Naive B cell (primary cell): ENCODE measurements around the gene TOM1L2. TPM values are rescaled to one million over a fixed set of nuclear protein-coding genes. Genes with fewer than 3 reads are reported as not detected.

Source experiments
- ATAC-seq, 2 donors: fragments of 150-1000 bp; cut with Tn5 transposase; 2 replicates each; pipeline ENCODE4 v1.10.0; 2021; ENCODE audit warnings: low read depth in 2 of 2, mild to moderate bottlenecking in 2 of 2, moderate library complexity in 2 of 2
- DNase-seq: peaks from one replicate; pipeline ENCODE4 v3.0.0; 2022
- H3K27ac Mint-ChIP-seq, 6 donors: one replicate each; pipeline ENCODE4 v1.8.0; 2020 to 2022; ENCODE audit warnings: mild to moderate bottlenecking in 6 of 6, mixed read lengths in 6 of 6, moderate library complexity in 5 of 6, inconsistent platforms in 2 of 6
- H3K27me3 Mint-ChIP-seq, 3 donors: one replicate each; pipeline ENCODE4 v1.8.0; 2021 to 2022; ENCODE audit warnings: mixed read lengths in 3 of 3, mild to moderate bottlenecking in 1 of 3
- H3K36me3 Mint-ChIP-seq, 2 donors: one replicate each; pipeline ENCODE4 v1.8.0; 2020 to 2022; ENCODE audit warnings: mixed read lengths in 2 of 2, inconsistent platforms in 1 of 2, mild to moderate bottlenecking in 1 of 2
- H3K4me1 Mint-ChIP-seq, 3 donors: one replicate each; pipeline ENCODE4 v1.8.0; 2020 to 2022; ENCODE audit warnings: mixed read lengths in 3 of 3, inconsistent platforms in 1 of 3, mild to moderate bottlenecking in 1 of 3, moderate library complexity in 1 of 3
- H3K4me3 Mint-ChIP-seq, 8 donors: one replicate each; pipeline ENCODE4 v1.8.0; 2020 to 2022; ENCODE audit warnings: mild to moderate bottlenecking in 8 of 8, mixed read lengths in 8 of 8, moderate library complexity in 8 of 8, inconsistent platforms in 2 of 8
- H3K9me3 Mint-ChIP-seq, 7 donors: one replicate each; pipeline ENCODE4 v1.8.0; 2020 to 2022; ENCODE audit warnings: mixed read lengths in 7 of 7, mild to moderate bottlenecking in 5 of 7, inconsistent platforms in 2 of 7, moderate library complexity in 1 of 7
- polyA plus RNA-seq, 6 donors: library from polyadenylated mRNA; unstranded; fragments of 300-500 nt; fragmentation: Illumina TruSeq; gene quantifications; one replicate each; pipeline ENCODE4 v1.2.3, GENCODE V29; 2021; ENCODE audit warnings: low read depth in 6 of 6

Gene TOM1L2
- polyA plus RNA-seq, 6 donors from 2014 or later: 2.5 to 7.0 (median 3.0) TPM

GRCh38 chr17:17931159-17931558 lies 41.0 kb downstream of the TOM1L2 start:
- ATAC-seq (no peak), DNase-seq (no peak)
- Mint-ChIP-seq H3K9me3 (no peaks in the 10 kb centered on the region), H3K27ac (peak overlapping the region in 1 of 6 donors; percentile 60), H3K4me3 (no peak overlapping the region), H3K27me3 (no peaks in the 10 kb centered on the region), H3K36me3 (no peaks in the 10 kb centered on the region), H3K4me1 (peaks cover 11 to 18% (median 13%) of the 10 kb centered on the region in 3 donors)

- H3K36me3 Mint-ChIP-seq: no peaks in the 10 kb centered on the region
- H3K9me3 Mint-ChIP-seq: no peaks in the 10 kb centered on the region
- no peaks in the 10 kb centered on the region for H3K27me3 Mint-ChIP-seq
- no peak for ATAC-seq
- no peak overlapping the region for H3K4me3 Mint-ChIP-seq
- H3K4me1 Mint-ChIP-seq: peaks cover 8 to 14% (median 9%) of the 10 kb centered on the region in 3 donors
- DNase-seq: no peak
- H3K27ac Mint-ChIP-seq: peak overlapping the region in 1 of 6 donors; percentile 60
Measured at GRCh38 chr17:17930674-17931073, 41.5 kb downstream of the TOM1L2 start.

GRCh38 chr17:17929655-17930380 lies 42.4 kb downstream of the TOM1L2 start:
- H3K4me1 Mint-ChIP-seq: peaks cover 5 to 18% (median 10%) of the 10 kb centered on the region in 3 donors
- no peaks in the 10 kb centered on the region for H3K27me3 Mint-ChIP-seq
- H3K27ac Mint-ChIP-seq: peak overlapping the region in 3 of 6 donors; percentile 24 to 76 (median 72)
- no peak for ATAC-seq
- H3K36me3 Mint-ChIP-seq: no peaks in the 10 kb centered on the region
- DNase-seq: no peak
- H3K4me3 Mint-ChIP-seq: no peak overlapping the region
- no peaks in the 10 kb centered on the region for H3K9me3 Mint-ChIP-seq

- H3K4me3 Mint-ChIP-seq: no peak overlapping the region
- ATAC-seq (no peak), DNase-seq (no peak)
- no peaks in the 10 kb centered on the region for H3K27me3 Mint-ChIP-seq
- H3K36me3 Mint-ChIP-seq: no peaks in the 10 kb centered on the region
- H3K4me1 Mint-ChIP-seq: peaks cover 5 to 20% (median 11%) of the 10 kb centered on the region in 3 donors
- no peaks in the 10 kb centered on the region for H3K9me3 Mint-ChIP-seq
- H3K27ac Mint-ChIP-seq: peak overlapping the region in 1 of 6 donors; percentile 62
Measured at GRCh38 chr17:17928398-17929287, 43.6 kb downstream of the TOM1L2 start.

- H3K27ac Mint-ChIP-seq: peak overlapping the region in 2 of 6 donors; percentile 62 to 63
- no peak overlapping the region for H3K4me3 Mint-ChIP-seq
- no peaks in the 10 kb centered on the region for H3K36me3 Mint-ChIP-seq
- no peaks in the 10 kb centered on the region for H3K27me3 Mint-ChIP-seq
- peaks cover 5 to 27% (median 11%) of the 10 kb centered on the region in 3 donors for H3K4me1 Mint-ChIP-seq
- ATAC-seq (no peak), DNase-seq (no peak)
- H3K9me3 Mint-ChIP-seq: no peaks in the 10 kb centered on the region
Measured at GRCh38 chr17:17926840-17927449, 45.3 kb downstream of the TOM1L2 start.

DNA sequence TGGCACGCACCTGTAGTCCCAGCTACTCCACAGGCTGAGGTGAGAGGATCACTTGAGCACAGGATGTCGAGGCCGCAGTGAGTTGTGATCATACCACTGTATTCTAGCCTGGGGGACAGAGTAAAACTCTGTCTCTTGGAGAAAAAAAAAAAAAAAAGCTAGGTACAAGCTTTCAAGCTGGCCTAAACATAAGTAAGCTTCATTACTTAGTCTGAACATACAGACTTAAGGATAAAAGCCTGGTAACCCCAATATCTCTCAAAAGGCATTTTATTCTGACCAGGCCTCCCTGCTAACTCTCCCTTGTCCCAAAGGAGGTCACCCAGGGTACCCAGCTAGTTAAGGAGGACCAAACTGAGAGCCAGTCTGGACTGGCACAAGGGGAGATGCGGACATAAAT lies 46.2 kb downstream of the TOM1L2 start:
- Mint-ChIP-seq H3K27me3 (no peaks in the 10 kb centered on the region), H3K4me3 (no peak overlapping the region)

GRCh38 chr17:17924857-17925250 lies 47.3 kb downstream of the TOM1L2 start:
- Mint-ChIP-seq H3K27ac (peak overlapping the region in 1 of 6 donors; percentile 46), H3K4me1 (peaks cover 5 to 28% (median 8%) of the 10 kb centered on the region in 3 donors), H3K27me3 (no peaks in the 10 kb centered on the region), H3K36me3 (peaks cover 0 to 8% of the 10 kb centered on the region in 2 donors), H3K4me3 (no peak overlapping the region), H3K9me3 (no peaks in the 10 kb centered on the region)
- ATAC-seq: no peak
- no peak for DNase-seq

More for the DNA sequence above, 46.2 kb downstream of the TOM1L2 start:
- H3K36me3 Mint-ChIP-seq: peaks cover 0 to 6% of the 10 kb centered on the region in 2 donors
- ATAC-seq (no peak), DNase-seq (no peak)
- H3K27ac Mint-ChIP-seq: peak overlapping the region in 1 of 6 donors; percentile 63
- H3K4me1 Mint-ChIP-seq: peaks cover 5 to 30% (median 9%) of the 10 kb centered on the region in 3 donors
- no peaks in the 10 kb centered on the region for H3K9me3 Mint-ChIP-seq

GRCh38 chr17:17924131-17924856 lies 47.9 kb downstream of the TOM1L2 start:
- Mint-ChIP-seq H3K4me3 (no peak overlapping the region), H3K4me1 (peaks cover 7 to 26% (median 8%) of the 10 kb centered on the region in 3 donors), H3K36me3 (peaks cover 0 to 8% of the 10 kb centered on the region in 2 donors), H3K27ac (no peak overlapping the region), H3K27me3 (no peaks in the 10 kb centered on the region), H3K9me3 (no peaks in the 10 kb centered on the region)
- DNase-seq (no peak), ATAC-seq (no peak)

DNA sequence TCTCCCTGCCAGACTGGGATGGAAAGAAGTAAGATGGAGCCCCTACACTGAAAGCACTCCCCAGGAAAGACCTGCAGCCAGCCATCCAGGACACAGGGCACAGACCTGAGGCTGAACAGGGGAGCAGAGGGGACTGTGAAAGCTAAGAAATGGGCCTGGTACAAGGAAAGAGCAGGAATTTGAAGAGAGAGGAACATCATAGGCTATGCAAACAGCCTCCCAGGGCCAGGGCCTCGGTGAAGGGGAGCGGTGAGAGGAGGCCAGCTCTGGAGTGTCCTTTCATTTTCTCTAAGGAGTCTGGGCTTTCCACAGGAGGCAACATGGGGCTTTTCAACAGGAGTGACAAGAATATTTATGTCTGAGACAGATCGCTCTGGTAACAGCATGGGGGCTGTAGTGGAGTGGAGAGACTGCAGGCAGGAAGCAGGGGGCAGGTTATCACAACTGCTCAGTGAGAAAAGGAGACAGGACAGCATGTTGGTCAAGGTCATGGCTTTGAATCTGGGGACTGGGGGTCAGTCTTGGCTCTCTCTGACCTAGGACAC lies 50.1 kb downstream of the TOM1L2 start:
- no peak for ATAC-seq
- no peak overlapping the region for H3K4me3 Mint-ChIP-seq
- peaks cover 8 to 28% (median 8%) of the 10 kb centered on the region in 3 donors for H3K4me1 Mint-ChIP-seq
- H3K9me3 Mint-ChIP-seq: no peaks in the 10 kb centered on the region
- H3K36me3 Mint-ChIP-seq: peaks cover 0 to 8% of the 10 kb centered on the region in 2 donors
- peak overlapping the region in 1 of 6 donors; percentile 39 for H3K27ac Mint-ChIP-seq
- DNase-seq: no peak
- no peaks in the 10 kb centered on the region for H3K27me3 Mint-ChIP-seq

DNA sequence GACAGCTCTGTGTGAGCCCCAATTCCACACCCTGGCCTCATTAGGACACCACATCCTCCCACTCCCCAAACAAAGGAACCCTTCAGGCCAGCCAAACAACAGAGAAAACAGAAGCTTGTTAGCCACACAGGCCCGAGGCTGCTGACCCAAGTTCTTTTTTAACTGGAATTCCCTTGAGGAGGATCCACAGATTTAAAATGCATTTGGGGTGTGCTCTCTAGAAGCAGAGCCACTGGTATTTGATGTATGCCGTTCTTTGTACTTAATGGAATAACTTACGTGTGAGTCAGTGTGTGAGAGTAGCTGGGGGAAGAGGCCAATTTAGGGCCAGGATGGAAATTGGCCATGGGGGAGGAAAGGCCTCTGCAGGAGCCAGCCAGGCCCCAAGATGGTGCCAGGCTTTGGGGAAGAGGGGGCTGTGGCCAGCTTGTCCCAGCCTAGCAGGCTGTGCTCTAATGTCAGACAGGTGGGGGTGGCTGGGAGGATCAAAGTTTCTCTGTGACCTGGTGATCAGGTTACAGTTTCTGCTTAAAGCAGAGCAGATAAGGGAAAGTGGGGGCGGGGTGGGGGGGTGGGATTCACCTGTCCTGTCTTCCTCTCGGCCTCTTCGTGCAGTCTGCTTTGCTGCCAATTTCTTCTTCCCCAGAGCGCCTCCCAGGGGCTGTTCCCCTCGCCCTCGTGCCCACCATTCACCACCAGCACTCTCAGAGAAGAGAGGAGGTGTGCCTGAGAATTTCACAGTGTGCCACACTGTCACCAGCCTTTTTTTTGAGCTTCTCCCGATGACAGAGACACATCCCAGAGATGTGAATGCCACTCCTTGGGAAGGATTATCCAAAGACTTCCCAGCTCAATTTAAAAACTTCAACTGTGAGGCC lies 50.8 kb downstream of the TOM1L2 start:
- peak overlapping the region in 1 of 6 donors; percentile 53 for H3K27ac Mint-ChIP-seq
- H3K27me3 Mint-ChIP-seq: no peaks in the 10 kb centered on the region
- no peak overlapping the region for H3K4me3 Mint-ChIP-seq

DNA sequence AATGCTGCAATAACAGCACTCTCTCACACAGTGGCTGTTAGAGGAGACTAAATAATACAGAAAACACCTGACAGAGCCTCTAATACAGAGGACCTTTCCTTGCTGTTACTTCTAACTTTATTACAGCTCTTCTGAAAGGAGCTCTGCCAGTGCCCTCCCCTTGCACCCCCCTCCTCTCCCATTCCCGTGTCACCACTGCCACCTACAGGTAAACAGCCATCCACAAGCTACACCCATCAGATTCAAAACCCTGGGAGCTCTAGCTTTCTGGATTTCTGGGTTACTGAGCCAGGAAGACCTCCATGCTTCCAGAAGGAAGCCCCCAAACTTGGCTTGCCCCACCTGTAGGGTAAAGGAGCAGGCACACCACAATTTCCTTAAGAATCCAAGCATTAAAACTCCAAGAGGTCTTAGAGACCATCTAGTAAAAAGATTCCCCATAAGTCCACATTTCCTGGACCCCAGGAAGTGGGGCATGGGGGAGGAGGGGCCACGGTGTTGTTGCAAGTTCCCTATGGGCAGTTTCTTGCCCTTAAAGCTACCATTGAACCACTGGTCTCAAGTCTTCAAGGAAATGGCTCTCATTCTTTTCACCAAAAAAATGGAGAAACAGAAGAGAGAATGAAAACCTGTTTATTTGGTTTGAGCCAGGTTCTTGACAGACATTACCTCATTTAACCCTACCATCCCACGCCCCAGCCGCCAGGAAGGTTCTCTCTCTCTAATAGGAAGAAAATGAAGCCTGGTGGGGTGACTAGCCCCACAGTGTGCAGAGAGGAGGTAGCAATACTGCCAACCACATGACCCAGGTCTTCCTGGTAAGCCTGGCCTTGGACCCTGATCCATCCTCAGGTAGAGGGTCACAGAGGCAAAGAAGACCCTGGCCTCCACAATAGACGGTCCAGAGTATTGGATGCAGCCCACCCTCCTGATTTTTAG lies 52.8 kb downstream of the TOM1L2 start:
- Mint-ChIP-seq H3K36me3 (peaks cover 0 to 8% of the 10 kb centered on the region in 2 donors), H3K4me3 (no peak overlapping the region), H3K27me3 (no peaks in the 10 kb centered on the region), H3K27ac (peak overlapping the region in 2 of 6 donors; percentile 15 to 51), H3K9me3 (no peaks in the 10 kb centered on the region), H3K4me1 (peaks cover 1 to 22% (median 3%) of the 10 kb centered on the region in 3 donors)
- peak; percentile 78 to 85 for ATAC-seq
- DNase-seq: peak; percentile 58

More for the DNA sequence above, 50.8 kb downstream of the TOM1L2 start:
- DNase-seq (no peak), ATAC-seq (no peak)
- Mint-ChIP-seq H3K4me1 (peaks cover 7 to 28% (median 7%) of the 10 kb centered on the region in 3 donors), H3K9me3 (no peaks in the 10 kb centered on the region), H3K36me3 (peaks cover 0 to 8% of the 10 kb centered on the region in 2 donors)
